CD4-positive, alpha-beta T cell (primary cell): Measurements from ENCODE around the gene NACC2. TPM values are rescaled to one million over a fixed set of nuclear protein-coding genes. Genes with fewer than 3 reads are reported as not detected.

Source experiments
- ATAC-seq: fragments of 200-7000 bp; cut with Tn5 transposase; one replicate; pipeline ENCODE4 v1.10.0; 2022; ENCODE audit warnings: mild to moderate bottlenecking; ENCODE audit not compliant: poor library complexity
- CTCF ChIA-PET: fragments of 350-600 bp; sonication (Branson Sonifier 250); formaldehyde crosslinking; loops from one replicate; lab custom pipeline; 2021; ENCODE audit warnings: antibody characterized with exemption, inconsistent platforms; lab: Charles Lee
- POLR2A ChIA-PET: fragments of 350-600 bp; sonication (Branson Sonifier 250); formaldehyde crosslinking; loops from one replicate; lab custom pipeline; 2021; ENCODE audit warnings: antibody characterized with exemption, inconsistent platforms; lab: Charles Lee
- DNase-seq, 14 experiments: peaks; one replicate each; pipeline ENCODE4 v3.0.0-alpha.2; 2013 to 2020; ENCODE audit warnings: mixed read lengths in 2 of 14
- H3K27ac ChIP-seq, 2 donors: one replicate each; pipeline versions ENCODE4 v1.5.1 to v1.7.0; 2013; ENCODE audit warnings: low read length in 2 of 2, low read depth in 1 of 2, mild to moderate bottlenecking in 1 of 2
- H3K27me3 ChIP-seq, 2 experiments: 1 replicate in 1 of 2; 2 replicates in 1 of 2; pipeline versions ENCODE4 v1.6.1 to v1.7.0; 2013; ENCODE audit warnings: low read length in 2 of 2, control low read depth in 1 of 2, mild to moderate bottlenecking in 1 of 2, moderate library complexity in 1 of 2; ENCODE audit not compliant: insufficient read depth in 2 of 2, control insufficient read depth in 1 of 2
- H3K36me3 ChIP-seq: one replicate; pipeline ENCODE4 v1.6.1; 2013; ENCODE audit warnings: low read length, control low read depth; ENCODE audit not compliant: insufficient read depth
- H3K4me1 ChIP-seq: one replicate; pipeline ENCODE4 v1.6.1; 2013; ENCODE audit warnings: low read length, control low read depth; ENCODE audit not compliant: insufficient read depth
- H3K4me3 ChIP-seq: one replicate; pipeline ENCODE4 v1.5.1; 2013; ENCODE audit warnings: mild to moderate bottlenecking, low read length, moderate library complexity
- H3K9me3 ChIP-seq, 2 experiments: 1 replicate in 1 of 2; 2 replicates in 1 of 2; pipeline versions ENCODE4 v1.6.1 to v1.7.0; 2013; ENCODE audit warnings: low read length in 2 of 2, mild to moderate bottlenecking in 2 of 2, control low read depth in 1 of 2, moderate library complexity in 1 of 2; ENCODE audit not compliant: control insufficient read depth in 1 of 2, insufficient read depth in 1 of 2
- H3K27ac Mint-ChIP-seq: one replicate; pipeline ENCODE4 v1.8.0; 2020; ENCODE audit warnings: mixed read lengths
- H3K27me3 Mint-ChIP-seq: one replicate; pipeline ENCODE4 v1.8.0; 2021; ENCODE audit warnings: mixed read lengths
- H3K36me3 Mint-ChIP-seq: one replicate; pipeline ENCODE4 v1.8.0; 2021; ENCODE audit warnings: low read depth, mixed read lengths
- H3K4me1 Mint-ChIP-seq: one replicate; pipeline ENCODE4 v1.8.0; 2021; ENCODE audit warnings: low read depth, mixed read lengths
- H3K4me3 Mint-ChIP-seq: one replicate; pipeline ENCODE4 v1.8.0; 2020; ENCODE audit warnings: mild to moderate bottlenecking, mixed read lengths
- H3K9me3 Mint-ChIP-seq: one replicate; pipeline ENCODE4 v1.8.0; 2020; ENCODE audit warnings: mixed read lengths
- intact Hi-C, 2 experiments: fragments of 100-400 bp; cut with DNase I in 1 of 2; cut with micrococcal nuclease in 1 of 2; formaldehyde crosslinking; loops; one replicate each; pipeline versions ENCODE4 v1.15.1 to v1.9.0; 2023 to 2025; cut with DNase I, micrococcal nuclease
- total RNA-seq, 174 experiments: library from RNA in 2 of 174; stranded (reverse) in 2 of 174; gene quantifications; one replicate each; pipeline ENCODE4 v1.2.3 and lab custom pipeline; 2021 to 2026
- TF ChIP-seq, protein P1 (sequence below): fragments of 200-600 bp; IDR thresholded peaks from one replicate; pipeline ENCODE4 v1.8.0; 2022; ENCODE audit warnings: antibody characterized with exemption, mild to moderate bottlenecking

NACC2 gene
- total RNA-seq, 2 experiments from 2014 or later = 2.1 to 2.7 TPM

DNA sequence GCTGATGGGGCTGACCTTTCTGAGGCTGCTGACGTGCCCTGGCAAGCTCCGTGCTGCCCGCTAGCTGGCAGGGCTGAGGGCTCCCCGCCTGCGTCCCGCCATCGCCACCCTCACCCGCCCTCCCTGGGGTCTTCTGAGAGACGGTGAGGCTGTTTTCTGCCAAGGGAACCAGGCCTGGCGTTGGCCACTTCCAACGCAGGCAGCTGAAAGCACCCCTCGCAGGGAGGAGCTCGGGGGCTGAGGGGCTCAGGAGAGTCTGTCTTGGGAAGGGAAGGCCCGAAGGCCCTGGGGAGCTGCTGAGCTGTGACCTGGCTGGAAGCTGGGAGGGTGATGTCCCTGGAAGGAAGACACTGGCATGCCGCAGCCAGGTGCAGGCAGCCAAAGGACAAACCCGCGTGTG is 33.3 kb upstream of the NACC2 start:
- ChIA-PET CTCF (no interaction called here), POLR2A (interaction anchor here (0.6 kb wide), 1 partner anchor 38 kb away, joined by 3 read pairs; no protein-coding TSS in a partner anchor)
- no peaks in the 10 kb centered on the region for H3K36me3 Mint-ChIP-seq
- no peak overlapping the region for H3K27ac Mint-ChIP-seq
- DNase-seq (no peak), ATAC-seq (no peak)
- peaks cover 2% of the 10 kb centered on the region for H3K4me1 ChIP-seq
- no peaks in the 10 kb centered on the region for H3K9me3 Mint-ChIP-seq
- no peak overlapping the region for H3K4me3 ChIP-seq
- peaks cover 26% of the 10 kb centered on the region for H3K27me3 Mint-ChIP-seq
- no peaks in the 10 kb centered on the region for H3K36me3 ChIP-seq
- peaks cover 0 to 6% of the 10 kb centered on the region in 2 experiments for H3K9me3 ChIP-seq
- TF ChIP-seq, protein P1, sequence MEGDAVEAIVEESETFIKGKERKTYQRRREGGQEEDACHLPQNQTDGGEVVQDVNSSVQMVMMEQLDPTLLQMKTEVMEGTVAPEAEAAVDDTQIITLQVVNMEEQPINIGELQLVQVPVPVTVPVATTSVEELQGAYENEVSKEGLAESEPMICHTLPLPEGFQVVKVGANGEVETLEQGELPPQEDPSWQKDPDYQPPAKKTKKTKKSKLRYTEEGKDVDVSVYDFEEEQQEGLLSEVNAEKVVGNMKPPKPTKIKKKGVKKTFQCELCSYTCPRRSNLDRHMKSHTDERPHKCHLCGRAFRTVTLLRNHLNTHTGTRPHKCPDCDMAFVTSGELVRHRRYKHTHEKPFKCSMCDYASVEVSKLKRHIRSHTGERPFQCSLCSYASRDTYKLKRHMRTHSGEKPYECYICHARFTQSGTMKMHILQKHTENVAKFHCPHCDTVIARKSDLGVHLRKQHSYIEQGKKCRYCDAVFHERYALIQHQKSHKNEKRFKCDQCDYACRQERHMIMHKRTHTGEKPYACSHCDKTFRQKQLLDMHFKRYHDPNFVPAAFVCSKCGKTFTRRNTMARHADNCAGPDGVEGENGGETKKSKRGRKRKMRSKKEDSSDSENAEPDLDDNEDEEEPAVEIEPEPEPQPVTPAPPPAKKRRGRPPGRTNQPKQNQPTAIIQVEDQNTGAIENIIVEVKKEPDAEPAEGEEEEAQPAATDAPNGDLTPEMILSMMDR = no peak
- intact Hi-C loops = loop anchor here in 1 of 2 experiments (10.0 kb wide), 1 partner anchor 826 kb away; the partner anchor contains the start of gene LCN12
- H3K27me3 ChIP-seq = peaks cover 13 to 16% of the 10 kb centered on the region in 2 experiments
- no peaks in the 10 kb centered on the region for H3K4me1 Mint-ChIP-seq
- no peak overlapping the region for H3K27ac ChIP-seq
- H3K4me3 Mint-ChIP-seq = no peak overlapping the region

DNA sequence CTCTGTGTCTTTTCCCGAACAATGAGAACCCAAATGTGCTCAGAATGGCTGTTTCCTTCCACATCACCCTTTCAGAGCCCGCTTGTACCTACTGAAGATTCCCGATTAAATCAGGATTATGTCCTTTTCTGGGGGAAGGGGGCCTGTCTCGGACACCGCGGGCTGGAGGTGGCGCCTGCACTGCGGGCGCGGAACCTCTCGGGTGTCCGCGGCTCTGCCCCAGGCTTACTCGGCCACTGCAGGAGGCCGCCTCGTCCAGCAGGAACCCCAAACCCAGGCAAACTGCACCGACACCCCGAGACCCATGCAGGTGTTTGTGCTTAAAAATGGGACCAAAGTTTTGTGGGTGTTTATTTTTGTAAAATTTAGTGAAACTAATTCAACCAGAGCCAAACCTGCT is 32.2 kb upstream of the NACC2 start:
- TF ChIP-seq, protein P1 = no peak
- H3K27ac Mint-ChIP-seq = no peak overlapping the region
- no peak overlapping the region for H3K4me3 Mint-ChIP-seq
- Histone ChIP-seq H3K4me3 (no peak overlapping the region), H3K9me3 (peaks cover 0 to 6% of the 10 kb centered on the region in 2 experiments), H3K27me3 (peaks cover 9 to 11% of the 10 kb centered on the region in 2 experiments), H3K27ac (no peak overlapping the region), H3K4me1 (peaks cover 9% of the 10 kb centered on the region), H3K36me3 (no peaks in the 10 kb centered on the region)
- DNase-seq (no peak), ATAC-seq (no peak)
- H3K36me3 Mint-ChIP-seq = no peaks in the 10 kb centered on the region
- no peaks in the 10 kb centered on the region for H3K9me3 Mint-ChIP-seq
- H3K27me3 Mint-ChIP-seq = peaks cover 25% of the 10 kb centered on the region
- peaks cover 5% of the 10 kb centered on the region for H3K4me1 Mint-ChIP-seq
- CTCF ChIA-PET = interaction anchor here (0.7 kb wide), 1 partner anchor 12 kb away, joined by 6 read pairs; no protein-coding TSS in a partner anchor
- POLR2A ChIA-PET = no interaction called here
- intact Hi-C loops = loop anchor here in 1 of 2 experiments (10.0 kb wide), 1 partner anchor 827 kb away; the partner anchor contains the start of gene LCN12

DNA sequence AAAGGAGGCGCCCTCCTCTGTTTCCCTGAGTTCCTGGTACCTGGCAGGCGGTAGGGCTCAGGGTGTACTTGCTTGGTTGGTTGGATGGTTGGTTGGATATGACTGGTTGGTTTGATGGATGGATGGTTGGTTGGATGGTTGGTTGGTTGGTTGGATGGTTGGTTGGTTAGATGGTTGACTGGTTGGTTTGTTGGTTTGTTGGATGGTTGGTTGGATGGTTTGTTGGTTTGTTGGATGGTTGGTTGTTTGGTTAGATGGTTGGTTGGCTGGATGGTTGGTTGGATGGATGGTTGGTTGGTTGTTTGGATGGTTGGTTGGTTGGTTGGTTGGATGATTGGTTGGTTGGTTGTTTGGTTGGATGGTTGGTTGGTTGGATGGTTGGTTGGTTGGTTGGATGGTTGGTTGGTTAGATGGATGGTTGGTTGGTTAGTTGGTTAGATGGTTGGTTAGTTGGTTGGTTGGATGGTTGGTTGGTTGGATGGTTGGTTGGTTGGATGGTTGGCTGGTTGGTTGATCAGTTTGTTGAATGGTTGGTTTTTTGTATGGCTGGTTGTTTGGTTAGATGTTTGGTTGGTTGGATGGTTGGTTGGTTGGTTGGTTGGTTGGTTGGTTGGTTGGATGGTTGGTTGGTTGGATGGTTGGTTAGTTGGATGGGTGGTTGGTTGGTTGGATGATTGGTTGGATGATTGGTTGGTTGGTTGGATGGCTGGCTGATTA is 30.0 kb upstream of the NACC2 start:
- Histone ChIP-seq H3K4me1 (peaks cover 11% of the 10 kb centered on the region), H3K9me3 (no peaks in the 10 kb centered on the region), H3K4me3 (no peak overlapping the region), H3K36me3 (no peaks in the 10 kb centered on the region), H3K27ac (no peak overlapping the region), H3K27me3 (no peaks in the 10 kb centered on the region)
- Mint-ChIP-seq H3K27ac (no peak overlapping the region), H3K4me3 (no peak overlapping the region), H3K4me1 (peaks cover 5% of the 10 kb centered on the region), H3K27me3 (peaks cover 10% of the 10 kb centered on the region), H3K36me3 (no peaks in the 10 kb centered on the region), H3K9me3 (no peaks in the 10 kb centered on the region)
- intact Hi-C loops = loop anchor here in 1 of 2 experiments (5.0 to 10.0 kb wide), 2 partner anchors 523 to 830 kb away; partner anchors contain the start of gene LCN12
- ChIA-PET CTCF (no interaction called here), POLR2A (no interaction called here)
- TF ChIP-seq, protein P1 = no peak
- DNase-seq = no peak
- no peak for ATAC-seq
